Measurements from ENCODE around the gene TGM4. TPM values are rescaled to one million over a fixed set of nuclear protein-coding genes. Genes with fewer than 3 reads are reported as not detected.
"Not testable (repeated sequence)": the region's sequence is repeated elsewhere in the genome, so short reads cannot be mapped to it uniquely, and the experiment has no call there.

TGM4 gene
- total and polyA plus RNA-seq, 4 donors, result 0.01 TPM; not detected in 3

GRCh38 chr3:44942202-44942921 is 68.0 kb downstream of the TGM4 start:
- no peaks in the 10 kb centered on the region for H3K9me3 ChIP-seq (ENCODE audit: control insufficient read depth in 4 of 4, insufficient read depth in 3 of 4, low read length in 3 of 4)
- H3K27me3 ChIP-seq (ENCODE audit: control insufficient read depth in 3 of 3, insufficient read depth in 3 of 3, low read length in 2 of 3), result no peaks in the 10 kb centered on the region
- no peak overlapping the region for H3K4me3 ChIP-seq
- 90% methylated on average over 9 of the region's 9 CpGs for WGBS, 2 donors
- H3K4me1 ChIP-seq (ENCODE audit: control insufficient read depth in 5 of 5, insufficient read depth in 5 of 5, low read length in 5 of 5), result peaks cover 0 to 17% (median 5%) of the 10 kb centered on the region in 5 donors
- ATAC-seq (ENCODE audit: insufficient read depth, low FRiP score) (no peak), DNase-seq (no peak)
- H3K9ac ChIP-seq (ENCODE audit: insufficient read depth in 1 of 2, low read length in 2 of 2), result no peak overlapping the region
- TF ChIP-seq CTCF (IDR thresholded peaks at IDR 0.05; ENCODE audit: control extremely low read depth, extremely low read depth), result no peak
- H3K27ac ChIP-seq (ENCODE audit: low read depth in 1 of 2, low read length in 1 of 2), result no peak overlapping the region
- H3K36me3 ChIP-seq (ENCODE audit: control insufficient read depth in 4 of 4, insufficient read depth in 4 of 4, low read length in 4 of 4), result peaks cover 7 to 36% (median 13%) of the 10 kb centered on the region in 4 donors

- Histone ChIP-seq H3K9ac (ENCODE audit: insufficient read depth in 1 of 2, low read length in 2 of 2) (no peak overlapping the region), H3K36me3 (ENCODE audit: control insufficient read depth in 4 of 4, insufficient read depth in 4 of 4, low read length in 4 of 4) (peaks cover 0 to 14% (median 2%) of the 10 kb centered on the region in 4 donors)
- 97 to 99% methylated on average over 3 of the region's 3 CpGs for WGBS, 2 donors
These were observed 73.8 kb downstream of the TGM4 start for GRCh38 chr3:44948239-44948638.

GRCh38 chr3:44949770-44950169 is 75.4 kb downstream of the TGM4 start:
- 96 to 98% methylated on average over 4 of the region's 4 CpGs for WGBS, 2 donors
- H3K9me3 ChIP-seq (ENCODE audit: control insufficient read depth in 4 of 4, insufficient read depth in 3 of 4, low read length in 3 of 4); H3K27me3 ChIP-seq (ENCODE audit: control insufficient read depth in 3 of 3, insufficient read depth in 3 of 3, low read length in 2 of 3); H3K4me3 ChIP-seq; H3K36me3 ChIP-seq (ENCODE audit: control insufficient read depth in 4 of 4, insufficient read depth in 4 of 4, low read length in 4 of 4); H3K4me1 ChIP-seq (ENCODE audit: control insufficient read depth in 5 of 5, insufficient read depth in 5 of 5, low read length in 5 of 5); H3K9ac ChIP-seq (ENCODE audit: insufficient read depth in 1 of 2, low read length in 2 of 2); ATAC-seq (ENCODE audit: insufficient read depth, low FRiP score); DNase-seq; H3K27ac ChIP-seq (ENCODE audit: low read depth in 1 of 2, low read length in 1 of 2): not testable (repeated sequence)

More at GRCh38 chr3:44948239-44948638, 73.8 kb downstream of the TGM4 start:
- ATAC-seq (ENCODE audit: insufficient read depth, low FRiP score) (no peak), DNase-seq (no peak)
- no peak overlapping the region for H3K27ac ChIP-seq (ENCODE audit: low read depth in 1 of 2, low read length in 1 of 2)
- peaks cover 0 to 7% (median 0%) of the 10 kb centered on the region in 5 donors for H3K4me1 ChIP-seq (ENCODE audit: control insufficient read depth in 5 of 5, insufficient read depth in 5 of 5, low read length in 5 of 5)
- no peak overlapping the region for H3K4me3 ChIP-seq
- H3K27me3 ChIP-seq (ENCODE audit: control insufficient read depth in 3 of 3, insufficient read depth in 3 of 3, low read length in 2 of 3), result no peaks in the 10 kb centered on the region
- no peak for TF ChIP-seq CTCF (IDR thresholded peaks at IDR 0.05; ENCODE audit: control extremely low read depth, extremely low read depth)
- H3K9me3 ChIP-seq (ENCODE audit: control insufficient read depth in 4 of 4, insufficient read depth in 3 of 4, low read length in 3 of 4), result no peaks in the 10 kb centered on the region

GRCh38 chr3:44950275-44950734 is 75.9 kb downstream of the TGM4 start:
- TF ChIP-seq CTCF (IDR thresholded peaks at IDR 0.05; ENCODE audit: control extremely low read depth, extremely low read depth), result no peak
- H3K9ac ChIP-seq (ENCODE audit: insufficient read depth in 1 of 2, low read length in 2 of 2), result no peak overlapping the region
- H3K27me3 ChIP-seq (ENCODE audit: control insufficient read depth in 3 of 3, insufficient read depth in 3 of 3, low read length in 2 of 3), result no peaks in the 10 kb centered on the region
- H3K4me3 ChIP-seq, result no peak overlapping the region
- peaks cover 0 to 6% (median 2%) of the 10 kb centered on the region in 4 donors for H3K36me3 ChIP-seq (ENCODE audit: control insufficient read depth in 4 of 4, insufficient read depth in 4 of 4, low read length in 4 of 4)
- 92 to 93% methylated on average over 2 of the region's 2 CpGs for WGBS, 2 donors
- ATAC-seq (ENCODE audit: insufficient read depth, low FRiP score), result no peak
- DNase-seq, result no peak
- H3K27ac ChIP-seq (ENCODE audit: low read depth in 1 of 2, low read length in 1 of 2), result no peak overlapping the region
- no peaks in the 10 kb centered on the region for H3K9me3 ChIP-seq (ENCODE audit: control insufficient read depth in 4 of 4, insufficient read depth in 3 of 4, low read length in 3 of 4)
- peaks cover 0 to 10% (median 0%) of the 10 kb centered on the region in 5 donors for H3K4me1 ChIP-seq (ENCODE audit: control insufficient read depth in 5 of 5, insufficient read depth in 5 of 5, low read length in 5 of 5)

Measured in lung (tissue), 12 donors.